ENCODE results near the gene SMURF2.

GRCh38 chr17:64565563-64565962 is 96.5 kb downstream of the SMURF2 start:
- TF ChIP-seq CTCF (IDR thresholded peaks at IDR 0.05) (no peak), POLR2A (IDR thresholded peaks at IDR 0.05) (no peak)

Data from uterus (tissue), 2 donors.